ENCODE results near the gene GON4L.

DNA sequence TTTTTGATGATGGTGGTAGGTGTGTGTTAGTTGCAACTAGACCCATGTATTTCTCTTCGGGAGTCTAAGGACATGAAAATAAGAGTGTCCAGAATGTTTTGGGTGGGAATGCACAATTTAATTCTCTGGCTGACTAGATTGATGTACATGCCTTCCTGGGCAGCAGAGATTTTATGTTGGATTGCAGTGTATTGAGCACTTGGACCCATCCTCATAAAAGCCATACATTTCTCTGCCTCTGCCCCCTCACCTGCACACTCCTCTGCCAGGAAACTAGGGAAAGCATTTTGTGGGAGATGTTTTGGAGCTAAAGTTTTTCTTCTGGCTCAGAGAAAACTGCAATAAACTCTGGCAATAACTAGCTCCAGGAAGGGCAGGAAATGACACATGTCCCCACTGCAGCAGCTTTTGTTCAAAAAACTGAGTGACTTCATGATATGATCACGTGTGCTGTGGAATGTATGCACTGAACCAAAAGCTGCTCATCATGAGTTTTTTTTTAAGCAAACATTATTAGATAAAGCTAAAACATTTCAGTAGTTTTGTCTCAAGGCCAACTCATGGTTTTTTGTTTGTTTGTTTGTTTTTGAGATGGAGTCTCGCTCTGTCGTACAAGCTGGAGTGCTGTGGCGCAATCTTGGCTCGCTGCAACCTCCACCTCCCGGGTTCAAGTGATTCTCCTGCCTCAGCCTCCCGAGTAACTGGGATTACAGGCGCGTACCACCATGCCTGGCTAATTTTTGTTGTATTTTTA lies 36.6 kb upstream of the GON4L start:
- TF ChIP-seq EZH2 (IDR thresholded peaks at IDR 0.05; ENCODE audit: low read length, unreplicated experiment): no peak
- TF ChIP-seq, protein P1, sequence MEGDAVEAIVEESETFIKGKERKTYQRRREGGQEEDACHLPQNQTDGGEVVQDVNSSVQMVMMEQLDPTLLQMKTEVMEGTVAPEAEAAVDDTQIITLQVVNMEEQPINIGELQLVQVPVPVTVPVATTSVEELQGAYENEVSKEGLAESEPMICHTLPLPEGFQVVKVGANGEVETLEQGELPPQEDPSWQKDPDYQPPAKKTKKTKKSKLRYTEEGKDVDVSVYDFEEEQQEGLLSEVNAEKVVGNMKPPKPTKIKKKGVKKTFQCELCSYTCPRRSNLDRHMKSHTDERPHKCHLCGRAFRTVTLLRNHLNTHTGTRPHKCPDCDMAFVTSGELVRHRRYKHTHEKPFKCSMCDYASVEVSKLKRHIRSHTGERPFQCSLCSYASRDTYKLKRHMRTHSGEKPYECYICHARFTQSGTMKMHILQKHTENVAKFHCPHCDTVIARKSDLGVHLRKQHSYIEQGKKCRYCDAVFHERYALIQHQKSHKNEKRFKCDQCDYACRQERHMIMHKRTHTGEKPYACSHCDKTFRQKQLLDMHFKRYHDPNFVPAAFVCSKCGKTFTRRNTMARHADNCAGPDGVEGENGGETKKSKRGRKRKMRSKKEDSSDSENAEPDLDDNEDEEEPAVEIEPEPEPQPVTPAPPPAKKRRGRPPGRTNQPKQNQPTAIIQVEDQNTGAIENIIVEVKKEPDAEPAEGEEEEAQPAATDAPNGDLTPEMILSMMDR (conservative IDR thresholded peaks at IDR 0.05; ENCODE audit: low read depth, low read length): no peak

Measured in PC-3 (cell line).